Kidney capillary endothelial cell (primary cell): ENCODE data around the gene CUBN.

Source experiments
- DNase-seq: peaks from one replicate; pipeline ENCODE4 v3.0.0-alpha.2; 2018; ENCODE audit warnings: low spot score

CUBN gene

DNA sequence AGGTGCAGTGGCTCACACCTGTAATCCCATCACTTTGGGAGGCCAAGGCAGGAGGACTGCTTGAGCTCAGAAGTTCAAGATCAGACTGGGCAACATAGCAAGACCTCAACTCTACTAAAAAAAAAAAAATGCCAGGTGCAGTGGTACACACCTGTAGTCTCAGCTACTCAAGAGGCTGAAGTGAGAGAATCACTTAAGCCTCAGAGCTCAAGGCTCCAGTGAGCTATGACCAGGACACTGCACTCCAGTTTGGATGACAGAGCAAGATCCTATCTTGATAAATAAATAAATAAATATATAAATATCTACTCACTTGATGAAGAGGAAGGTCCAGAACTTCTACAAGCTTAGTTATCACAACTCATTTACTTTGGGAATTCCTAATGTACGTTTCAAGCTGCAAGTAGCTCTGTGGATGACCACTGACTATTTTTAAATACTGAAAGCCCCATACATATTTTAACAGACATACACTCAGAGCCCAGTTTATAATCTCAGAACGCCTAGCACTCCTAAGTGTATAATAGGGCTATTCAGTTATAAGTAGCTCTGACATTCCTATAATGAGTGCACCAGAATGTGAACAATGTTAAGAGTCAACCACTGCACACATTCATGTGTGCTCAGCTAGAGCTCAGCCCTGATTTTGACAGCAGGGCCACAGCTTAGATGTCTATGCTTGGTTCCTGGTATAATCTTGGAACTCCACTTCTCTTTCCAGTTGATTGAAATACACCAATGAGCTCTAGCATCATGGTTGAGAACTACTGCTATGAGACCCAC lies 119.1 kb downstream of the CUBN start:
- DNase-seq = no peak

DNA sequence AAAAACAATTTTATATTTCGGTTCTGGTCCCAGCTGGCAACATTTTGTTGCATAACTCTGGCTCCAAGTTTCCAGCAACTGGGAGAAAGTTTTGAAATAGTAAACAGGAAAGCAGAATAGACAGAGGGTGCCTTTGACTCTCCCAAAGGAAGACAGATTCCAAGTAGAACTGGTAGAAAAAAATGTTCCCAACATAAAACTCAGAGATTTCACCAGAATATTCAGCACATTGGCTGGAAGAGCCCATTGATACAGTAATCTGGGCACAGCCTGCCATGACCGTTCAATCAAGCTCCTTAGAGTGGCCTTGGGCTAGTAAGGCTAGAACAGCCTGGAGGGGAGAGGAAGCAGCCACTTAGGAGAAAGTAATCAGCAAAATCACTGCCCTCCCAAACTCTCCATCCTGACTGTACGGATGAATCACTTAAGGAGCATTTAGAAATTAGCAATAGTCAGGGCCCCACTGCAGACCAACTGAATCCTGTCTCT lies 120.4 kb downstream of the CUBN start:
- DNase-seq = no peak

DNA sequence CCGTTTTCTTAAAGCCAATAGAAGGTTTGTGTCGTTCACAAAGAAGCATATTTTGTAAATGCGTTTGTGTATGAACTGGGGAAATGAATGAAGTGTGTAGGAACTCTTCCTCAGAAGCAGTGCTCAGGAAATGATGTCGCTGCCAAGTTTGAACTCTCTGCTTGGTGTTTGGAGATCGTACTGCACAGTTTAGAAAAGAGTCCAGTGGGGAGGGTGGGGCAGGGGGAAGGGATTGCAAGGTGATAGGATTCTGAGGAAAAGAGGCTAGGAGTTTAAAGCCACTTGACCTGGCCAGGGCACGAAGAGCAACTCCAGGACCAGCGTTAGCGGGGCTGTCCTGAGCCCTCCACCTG lies 122.2 kb downstream of the CUBN start:
- DNase-seq = no peak

DNA sequence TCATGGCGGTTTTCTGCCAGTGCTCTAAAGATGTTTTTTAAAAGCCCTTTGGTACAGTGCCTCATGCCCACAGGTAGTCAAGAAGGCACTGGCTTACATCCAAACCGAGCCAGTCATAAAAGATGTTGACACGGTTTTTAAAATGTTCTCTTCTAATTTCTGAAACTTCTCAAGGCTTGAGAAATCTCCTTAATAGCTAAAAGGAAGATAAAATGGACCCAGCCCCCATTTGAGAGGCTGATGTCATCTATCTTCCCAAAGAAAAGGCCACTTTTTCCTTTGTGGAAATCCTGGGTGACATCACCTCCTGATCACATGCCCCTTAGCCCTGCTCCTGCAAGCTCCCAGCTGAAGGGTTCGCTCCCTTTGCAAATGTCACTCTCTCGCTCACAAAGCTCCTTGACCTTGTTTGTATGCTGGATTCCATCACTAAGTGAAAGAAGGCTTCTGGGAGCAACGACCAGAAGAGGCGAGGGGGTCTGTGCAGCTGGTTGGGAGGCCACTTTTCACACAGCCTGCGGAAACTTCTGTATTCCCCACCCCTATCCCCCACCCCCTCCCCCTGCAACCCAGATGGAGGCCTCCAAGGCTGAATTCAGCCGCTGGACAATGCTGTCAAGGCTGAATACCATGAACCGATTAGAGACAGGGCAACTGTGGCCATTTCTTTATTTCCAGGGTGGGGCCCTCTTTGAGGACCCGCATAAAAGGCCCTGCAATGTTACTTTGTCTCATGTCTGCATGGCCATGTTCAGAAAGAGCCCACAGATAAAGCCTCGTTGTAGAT lies 122.8 kb downstream of the CUBN start:
- peak; percentile 83 for DNase-seq

DNA sequence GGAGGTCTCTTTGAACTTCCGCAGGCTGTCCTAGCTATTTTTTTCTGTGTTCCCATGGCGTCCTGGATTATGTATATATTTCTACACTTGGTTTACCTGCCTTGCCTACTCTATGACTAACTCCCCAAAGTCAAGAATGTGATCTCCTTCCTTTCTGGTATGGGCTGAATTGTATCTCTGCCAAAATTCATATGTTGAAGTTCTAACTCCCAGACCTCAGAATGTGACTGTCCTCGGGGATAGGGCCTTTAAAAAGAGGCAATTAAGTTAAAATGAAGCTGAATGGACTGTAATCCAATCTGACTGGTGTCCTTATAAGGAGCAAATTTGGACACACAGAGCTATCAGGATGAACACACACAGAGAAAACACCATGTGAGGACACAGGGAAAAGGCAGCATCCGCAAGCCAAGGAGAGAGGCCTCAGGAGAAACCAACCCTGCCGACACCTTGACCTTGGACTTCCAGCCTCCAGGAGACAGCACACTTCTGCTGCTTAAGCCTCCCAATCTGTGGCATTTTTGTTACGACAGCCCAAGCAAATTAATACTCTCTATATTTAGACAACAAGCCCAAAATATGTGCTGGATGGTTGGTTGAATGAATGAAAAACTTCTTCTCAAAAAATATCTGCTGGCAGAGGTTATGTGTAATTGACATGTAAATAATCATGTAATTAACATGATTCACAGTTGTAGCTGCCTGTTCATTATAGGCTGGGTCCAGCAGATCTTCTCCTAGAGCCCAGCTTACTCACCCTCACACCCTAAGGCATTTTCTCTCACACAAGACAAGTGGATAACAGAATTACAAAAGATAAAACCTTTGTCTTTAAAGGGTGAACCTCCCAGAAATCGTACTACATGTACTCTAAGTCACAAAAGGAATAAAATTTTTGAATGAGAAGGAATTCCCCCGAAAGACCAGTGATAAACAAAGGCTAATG lies 123.7 kb downstream of the CUBN start:
- no peak for DNase-seq

DNA sequence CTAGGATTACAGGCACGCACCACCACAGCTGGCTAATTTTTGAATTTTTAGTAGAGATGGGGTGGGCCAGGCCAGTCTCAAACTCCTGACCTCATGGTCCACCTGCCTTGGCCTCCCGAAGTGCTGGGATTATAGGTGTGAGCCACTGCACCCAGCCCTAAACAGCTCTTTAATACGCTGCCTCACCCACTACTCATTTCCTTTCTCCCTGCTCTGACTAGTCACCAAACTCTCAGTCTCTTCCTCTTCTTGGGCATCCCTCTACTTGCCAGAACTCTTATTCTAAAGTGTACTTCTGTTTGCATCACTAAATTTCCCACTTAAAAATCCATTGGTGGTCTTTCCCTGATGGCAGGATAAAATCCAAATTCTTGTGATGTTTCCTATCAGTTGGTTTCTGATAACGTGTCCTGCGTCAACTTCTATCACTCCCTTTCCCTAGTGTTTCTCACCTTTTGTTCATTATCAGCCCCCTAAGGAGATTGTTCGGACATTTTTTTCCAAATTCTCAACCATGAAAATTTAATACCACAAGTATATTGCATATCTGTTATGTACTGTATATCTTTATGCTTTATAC lies 124.7 kb downstream of the CUBN start:
- DNase-seq = no peak

DNA sequence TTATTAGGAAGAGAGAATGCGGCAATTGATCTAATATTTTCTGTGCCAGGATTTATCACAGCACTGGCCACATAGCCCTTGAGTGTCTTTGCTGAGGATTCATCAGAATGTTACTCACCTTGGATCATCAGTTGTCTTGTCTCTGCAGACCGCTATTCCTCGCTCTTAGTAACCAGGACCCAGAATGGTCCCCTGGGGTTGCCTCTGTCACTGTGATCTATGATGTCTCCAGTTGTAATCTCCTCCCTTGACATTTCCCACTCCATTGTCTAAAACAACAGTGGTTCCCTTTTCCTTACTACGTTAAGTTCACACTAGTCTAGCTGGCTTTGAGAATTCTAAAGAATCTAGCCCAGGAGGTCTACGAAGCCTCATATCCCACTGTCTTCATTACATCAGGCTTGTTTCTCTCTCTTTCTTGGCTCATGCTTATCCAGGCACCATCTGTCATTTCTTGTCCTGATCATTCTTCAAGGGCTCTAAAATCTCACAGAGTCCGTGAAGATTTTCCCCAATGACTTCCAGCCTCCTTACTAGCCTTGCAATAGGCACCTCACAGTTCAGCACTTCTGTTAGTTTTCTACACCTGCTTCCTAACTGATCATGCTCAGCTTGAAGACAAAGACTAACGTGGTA lies 125.8 kb downstream of the CUBN start:
- no peak for DNase-seq

DNA sequence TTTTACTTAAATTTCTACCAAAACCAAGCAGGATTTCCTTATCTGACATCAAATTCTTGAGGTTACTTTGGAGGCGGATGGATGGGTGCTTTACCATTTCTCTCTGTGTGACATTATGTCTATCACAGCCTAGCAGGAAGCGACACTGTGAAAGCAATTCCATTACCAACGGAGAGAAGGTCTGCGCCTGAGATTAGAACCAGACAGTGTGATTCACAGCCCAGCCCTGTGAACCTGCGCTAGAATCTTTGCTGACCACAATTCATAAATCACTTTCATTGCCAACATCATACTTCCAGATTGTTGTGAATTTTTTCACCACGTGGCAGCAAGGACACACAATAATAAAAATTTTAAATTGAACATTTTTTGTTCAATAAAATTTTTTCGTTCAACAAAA lies 126.5 kb downstream of the CUBN start:
- DNase-seq = peak; percentile 79

DNA sequence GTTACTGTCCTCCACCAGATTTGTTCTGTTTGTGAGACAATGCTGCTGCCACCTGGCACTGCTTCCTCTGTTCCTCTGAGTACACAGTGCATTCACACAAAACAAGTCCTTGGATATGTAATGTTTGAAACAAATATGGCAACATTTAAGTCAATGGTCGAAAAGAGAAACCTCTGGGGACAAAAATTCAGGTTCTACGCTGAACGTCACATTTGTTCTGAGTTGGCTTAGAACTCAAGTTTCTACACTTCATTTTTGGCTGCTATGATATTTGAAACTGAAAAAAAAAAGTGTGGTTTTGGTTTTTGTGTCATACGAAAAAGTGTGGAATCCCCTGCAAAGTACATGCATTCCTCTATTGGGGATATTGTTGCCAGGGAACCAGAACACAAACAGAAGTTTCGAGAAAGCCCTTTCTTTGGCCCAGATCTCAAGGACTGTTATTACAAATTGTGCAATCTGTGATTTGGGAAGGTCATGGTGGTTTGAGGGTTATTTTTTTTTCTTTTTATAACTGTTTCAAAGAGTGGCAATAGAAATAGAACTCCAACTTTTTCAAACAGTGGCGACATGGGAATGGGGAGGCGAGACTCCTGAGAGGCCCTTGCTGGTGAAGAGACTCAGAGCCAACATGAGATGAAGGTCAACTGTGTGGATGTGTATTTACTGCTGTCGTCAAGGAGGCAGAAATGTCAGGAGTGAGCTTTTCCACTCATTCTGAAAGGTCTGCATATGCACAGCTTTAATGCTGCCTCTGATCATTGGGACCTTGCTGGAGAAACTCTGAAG lies 127.5 kb downstream of the CUBN start:
- no peak for DNase-seq

DNA sequence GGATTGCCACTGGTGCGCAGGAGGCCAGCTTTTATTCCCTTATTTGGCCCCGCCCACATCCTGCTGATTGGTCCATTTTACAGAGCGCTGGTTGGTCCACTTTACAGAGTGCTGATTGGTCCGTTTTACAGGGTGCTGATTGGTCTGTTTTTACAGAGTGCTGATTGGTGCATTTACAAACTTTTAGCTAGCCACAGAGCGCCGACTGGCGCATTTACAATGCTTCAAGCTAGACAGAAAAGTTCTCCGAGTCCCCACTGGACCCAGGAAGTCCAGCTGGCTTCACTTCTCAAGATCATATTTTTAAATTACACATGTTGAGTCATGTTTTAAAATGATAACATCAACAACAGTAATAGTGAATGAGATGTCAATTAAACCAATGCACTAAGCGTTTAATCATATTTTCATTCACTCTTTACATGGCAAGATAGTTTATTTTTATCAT lies 128.3 kb downstream of the CUBN start:
- no peak for DNase-seq

DNA sequence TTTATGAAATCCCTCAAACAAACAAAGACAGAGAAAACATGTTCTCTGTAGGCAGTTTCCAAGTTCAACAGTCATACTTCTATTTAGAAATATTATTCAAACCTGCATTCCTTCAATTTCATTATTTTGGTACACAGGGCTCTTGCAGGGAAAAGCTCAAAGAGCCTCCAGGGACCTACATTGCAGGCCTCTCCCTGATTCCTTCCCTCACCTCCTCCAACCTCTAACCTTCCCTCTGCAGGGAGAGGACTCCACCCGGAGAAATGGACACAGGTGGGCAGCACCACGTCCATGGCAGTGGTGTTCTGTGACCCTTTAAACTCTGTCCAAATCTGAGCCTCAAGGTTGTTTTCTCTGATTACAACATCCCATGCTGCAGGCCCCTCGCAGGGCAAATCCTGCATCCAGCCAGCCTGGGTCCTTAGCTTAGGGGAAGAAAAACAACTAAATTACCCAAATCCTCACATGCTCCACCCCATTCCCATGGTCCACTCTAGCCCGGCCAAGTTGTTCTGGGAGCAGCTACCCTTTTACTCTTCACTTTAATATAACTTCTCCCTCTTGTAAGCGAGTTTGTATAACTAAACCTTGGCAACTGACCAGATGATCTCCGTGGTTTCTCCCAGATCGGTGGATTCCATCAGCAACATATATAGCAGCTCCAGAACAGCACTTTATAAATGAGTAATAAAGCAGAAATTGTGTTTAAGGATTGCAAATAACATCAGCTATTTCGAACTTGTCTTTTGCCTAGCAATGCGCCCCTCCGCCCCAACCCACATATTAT lies 129.8 kb downstream of the CUBN start:
- DNase-seq = no peak

DNA sequence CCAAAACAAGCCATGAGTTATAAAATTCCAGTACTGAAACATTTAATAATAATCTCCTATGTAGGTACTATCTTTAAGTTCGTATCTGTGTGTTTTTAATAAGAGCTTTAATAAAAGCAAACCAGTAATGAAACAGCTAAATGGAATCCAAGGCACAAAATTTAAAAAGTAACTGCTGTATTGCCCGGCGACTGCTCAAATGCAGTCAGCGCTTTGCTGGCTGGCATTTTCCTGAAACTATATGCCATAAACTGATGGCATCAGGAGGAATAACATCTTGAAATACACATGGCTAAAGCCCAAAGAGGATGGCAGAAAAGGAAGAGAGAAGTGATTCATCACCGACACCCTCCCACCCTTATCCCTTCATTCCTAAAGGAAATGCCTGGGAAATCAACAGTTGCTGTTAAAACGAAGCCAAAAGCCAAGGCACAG lies 133.1 kb downstream of the CUBN start:
- DNase-seq = peak; percentile 79

DNA sequence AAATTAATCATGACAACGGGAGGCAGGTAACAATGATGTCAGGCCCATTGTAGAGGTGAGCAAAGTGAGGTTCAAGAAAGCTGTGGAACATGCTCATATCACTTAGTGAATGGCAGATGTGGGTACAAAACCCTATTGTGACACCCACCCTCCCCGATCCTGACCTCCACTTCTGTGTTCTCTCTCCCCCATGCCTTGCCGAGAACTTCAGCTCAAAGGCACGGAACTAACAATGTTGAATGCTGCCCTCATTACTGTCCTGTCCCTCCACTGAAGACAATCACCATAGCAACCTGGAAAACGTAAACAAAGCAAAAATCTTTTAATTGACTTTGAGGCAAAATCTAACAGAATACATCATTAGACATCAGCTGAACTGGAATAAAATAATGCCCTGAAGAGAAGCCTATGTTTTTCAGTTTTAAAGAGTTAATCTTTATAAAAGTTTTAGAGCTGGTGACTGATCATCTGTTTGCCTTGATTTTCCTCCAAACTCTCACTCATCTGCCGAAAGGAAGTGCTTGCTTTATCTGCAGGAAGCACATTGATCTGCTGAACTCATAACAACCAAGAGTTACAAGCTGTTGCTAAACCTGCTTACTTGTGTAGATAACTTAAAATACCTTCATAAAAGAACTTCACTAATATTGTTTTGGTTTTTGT lies 133.6 kb downstream of the CUBN start:
- DNase-seq = peak; percentile 96

DNA sequence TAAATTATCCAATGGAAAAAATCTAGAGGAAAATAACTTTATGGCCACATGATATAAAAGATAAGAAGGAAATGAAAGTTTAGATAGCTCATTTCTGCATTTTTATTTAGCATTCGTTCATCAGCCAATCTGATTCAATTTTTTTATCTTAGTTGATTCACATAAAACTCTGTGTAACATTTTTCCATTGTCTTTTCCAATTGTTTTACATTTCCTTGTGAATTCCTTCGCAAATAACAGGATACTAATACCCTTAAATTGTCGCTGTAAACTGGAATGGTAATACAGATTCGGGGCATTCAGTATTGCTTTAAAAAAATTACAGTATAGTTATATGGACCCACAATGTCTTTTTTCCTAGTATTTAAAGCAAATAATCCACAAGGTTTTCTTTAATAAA lies 136.4 kb downstream of the CUBN start:
- DNase-seq = no peak

DNA sequence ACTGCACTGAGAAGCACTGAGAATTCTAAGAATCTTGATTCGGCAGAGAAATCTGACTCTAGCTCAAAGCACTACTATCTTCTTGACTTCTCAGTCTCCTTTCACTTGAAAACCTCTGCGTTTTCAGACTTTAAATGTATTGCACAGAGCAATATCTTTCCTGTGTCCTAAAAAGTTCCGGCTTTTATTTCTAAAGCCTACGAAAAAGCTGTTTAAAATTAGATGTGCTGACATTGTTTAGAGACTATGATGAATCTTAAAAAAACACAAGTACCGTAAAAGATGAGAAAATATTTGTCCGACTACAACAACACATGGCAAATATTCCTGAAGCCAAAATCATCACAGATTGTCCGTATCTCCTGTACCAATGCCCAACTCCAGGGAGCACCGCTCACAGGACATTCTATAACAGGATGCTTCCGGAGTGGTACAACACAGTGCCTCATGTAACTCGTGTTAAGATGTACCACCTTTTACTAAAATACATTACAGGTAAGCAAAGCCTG lies 136.9 kb downstream of the CUBN start:
- no peak for DNase-seq

DNA sequence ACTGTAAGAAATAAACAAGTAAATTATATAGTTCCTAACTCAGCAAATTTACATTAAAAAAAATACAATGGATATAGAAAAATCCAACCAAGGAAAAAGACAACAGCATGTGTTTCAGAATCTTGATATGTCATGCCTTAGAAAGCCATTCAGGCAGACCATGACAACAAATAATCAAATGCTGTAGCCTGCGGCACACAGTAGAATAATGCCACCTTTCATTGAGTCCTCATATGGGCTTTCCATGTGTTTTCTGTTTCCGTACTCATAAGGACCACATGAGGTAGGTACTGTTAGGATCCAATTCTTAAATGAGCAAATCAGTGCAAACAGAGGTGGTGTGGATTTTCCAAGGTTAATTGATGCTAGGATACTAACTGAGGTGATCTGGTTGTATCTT lies 138.6 kb downstream of the CUBN start:
- DNase-seq = no peak

DNA sequence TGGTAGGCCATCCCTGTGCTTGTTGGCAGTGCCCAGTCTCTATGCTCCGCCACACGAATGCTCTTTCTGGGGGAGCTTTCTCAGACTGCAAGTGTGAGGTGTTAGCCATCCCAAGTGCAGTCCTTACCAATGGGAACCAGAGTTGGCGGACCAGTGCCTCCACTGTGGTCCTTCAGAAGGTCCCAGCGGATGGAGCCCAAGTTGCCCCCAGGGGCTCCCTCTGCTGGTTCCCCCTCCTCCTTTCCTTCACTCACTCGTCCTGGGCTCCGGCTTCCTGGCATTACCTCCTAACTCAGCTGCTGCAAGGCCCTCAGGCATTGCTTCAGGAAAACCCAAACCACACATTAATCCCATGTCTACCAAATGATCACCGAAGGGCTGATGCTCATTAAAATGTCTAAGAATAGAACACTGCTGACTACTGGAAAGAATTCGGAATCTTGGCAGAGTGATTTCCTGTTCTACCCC lies 139.8 kb downstream of the CUBN start:
- DNase-seq = no peak

DNA sequence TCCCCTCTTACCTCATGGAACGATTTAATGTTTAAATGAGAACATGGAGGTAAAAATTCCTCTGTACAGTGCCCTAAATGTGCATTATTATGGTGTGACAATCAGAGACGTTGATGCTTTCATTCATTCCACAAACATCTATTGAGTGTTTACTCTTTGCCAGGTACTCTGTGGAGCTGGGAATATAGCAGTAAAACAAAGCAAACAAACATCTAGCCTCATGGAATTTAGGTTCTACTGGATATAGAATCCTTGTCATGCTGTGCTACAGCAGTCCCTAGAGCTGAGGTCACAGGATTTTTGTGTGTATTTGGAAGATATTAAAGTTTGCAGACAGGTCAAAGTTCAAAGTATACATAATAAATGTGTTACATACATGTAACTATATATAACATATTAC lies 140.7 kb downstream of the CUBN start:
- DNase-seq = no peak
